ENCODE measurements around the gene OR6X1. TPM values are rescaled to one million over a fixed set of nuclear protein-coding genes. Genes with fewer than 3 reads are reported as not detected.

OR6X1 gene
- total RNA-seq, 1 experiment from 2014 or later = not detected

DNA sequence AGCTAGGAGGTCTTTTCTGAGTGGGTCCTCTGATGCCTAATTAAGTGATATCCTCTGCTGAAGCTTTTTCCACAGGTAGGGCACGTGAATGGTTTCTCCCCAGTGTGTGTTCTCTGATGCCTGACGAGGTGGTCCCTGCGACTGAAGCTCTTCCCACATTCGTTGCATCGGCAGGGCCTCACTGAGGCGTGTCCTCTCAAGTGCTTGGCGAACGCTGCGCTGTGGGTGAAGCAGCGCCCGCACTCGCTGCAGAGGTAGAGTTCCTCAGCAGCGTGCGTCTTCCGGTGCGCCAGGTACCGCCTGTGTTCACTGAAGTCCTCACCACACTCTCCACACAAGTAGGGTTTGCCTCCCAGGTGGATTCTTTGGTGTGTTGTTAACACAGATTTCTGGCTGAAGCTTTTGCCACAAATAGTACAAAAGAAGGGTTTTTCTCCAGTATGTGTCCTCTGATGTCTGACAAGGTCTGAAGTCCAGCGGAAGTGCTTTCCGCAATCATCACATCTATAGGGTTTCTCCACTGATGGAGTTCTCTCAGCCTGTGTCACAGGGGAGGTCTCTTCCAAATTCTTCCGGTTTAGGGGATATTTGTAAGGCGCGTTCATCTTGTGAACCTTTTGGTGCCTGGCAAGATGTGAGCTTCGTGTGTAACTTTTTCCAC is 28.2 kb downstream of the OR6X1 start:
- Histone ChIP-seq H3K27me3 (ENCODE audit: control insufficient read depth, insufficient read depth, low read length) (no peaks in the 10 kb centered on the region), H3K9me3 (ENCODE audit: control insufficient read depth, insufficient read depth, low read depth, low read length) (peaks cover 37% of the 10 kb centered on the region), H3K36me3 (ENCODE audit: control insufficient read depth, insufficient read depth, low read length) (peaks cover 31% of the 10 kb centered on the region), H3K4me3 (ENCODE audit: low read depth in 2 of 2, low read length in 2 of 2) (no peak overlapping the region), H3K27ac (ENCODE audit: low read length) (no peak overlapping the region), H3K4me1 (ENCODE audit: control insufficient read depth, insufficient read depth, low read length) (no peaks in the 10 kb centered on the region)
- no peak for ATAC-seq
- in situ Hi-C loops (cut with HindIII; ENCODE audit: low pct_unique_long_range_greater_than_20kb, low sequenced_read_pairs) (no loop called here), intact Hi-C loops (cut with micrococcal nuclease; ENCODE audit: unreplicated experiment) (no loop called here)
- TF ChIP-seq SIN3A (IDR thresholded peaks at IDR 0.05; ENCODE audit: borderline replicate concordance, insufficient read depth, low read depth, low read length) (no peak), POLR2AphosphoS5 (IDR thresholded peaks at IDR 0.05; ENCODE audit: low read depth, low read length) (no peak), TCF7L2 (IDR thresholded peaks at IDR 0.05; ENCODE audit: low read depth, low read length) (no peak)
- TF ChIP-seq, protein P1, sequence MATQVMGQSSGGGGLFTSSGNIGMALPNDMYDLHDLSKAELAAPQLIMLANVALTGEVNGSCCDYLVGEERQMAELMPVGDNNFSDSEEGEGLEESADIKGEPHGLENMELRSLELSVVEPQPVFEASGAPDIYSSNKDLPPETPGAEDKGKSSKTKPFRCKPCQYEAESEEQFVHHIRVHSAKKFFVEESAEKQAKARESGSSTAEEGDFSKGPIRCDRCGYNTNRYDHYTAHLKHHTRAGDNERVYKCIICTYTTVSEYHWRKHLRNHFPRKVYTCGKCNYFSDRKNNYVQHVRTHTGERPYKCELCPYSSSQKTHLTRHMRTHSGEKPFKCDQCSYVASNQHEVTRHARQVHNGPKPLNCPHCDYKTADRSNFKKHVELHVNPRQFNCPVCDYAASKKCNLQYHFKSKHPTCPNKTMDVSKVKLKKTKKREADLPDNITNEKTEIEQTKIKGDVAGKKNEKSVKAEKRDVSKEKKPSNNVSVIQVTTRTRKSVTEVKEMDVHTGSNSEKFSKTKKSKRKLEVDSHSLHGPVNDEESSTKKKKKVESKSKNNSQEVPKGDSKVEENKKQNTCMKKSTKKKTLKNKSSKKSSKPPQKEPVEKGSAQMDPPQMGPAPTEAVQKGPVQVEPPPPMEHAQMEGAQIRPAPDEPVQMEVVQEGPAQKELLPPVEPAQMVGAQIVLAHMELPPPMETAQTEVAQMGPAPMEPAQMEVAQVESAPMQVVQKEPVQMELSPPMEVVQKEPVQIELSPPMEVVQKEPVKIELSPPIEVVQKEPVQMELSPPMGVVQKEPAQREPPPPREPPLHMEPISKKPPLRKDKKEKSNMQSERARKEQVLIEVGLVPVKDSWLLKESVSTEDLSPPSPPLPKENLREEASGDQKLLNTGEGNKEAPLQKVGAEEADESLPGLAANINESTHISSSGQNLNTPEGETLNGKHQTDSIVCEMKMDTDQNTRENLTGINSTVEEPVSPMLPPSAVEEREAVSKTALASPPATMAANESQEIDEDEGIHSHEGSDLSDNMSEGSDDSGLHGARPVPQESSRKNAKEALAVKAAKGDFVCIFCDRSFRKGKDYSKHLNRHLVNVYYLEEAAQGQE (IDR thresholded peaks at IDR 0.05; ENCODE audit: insufficient read depth in 1 of 2, low read depth in 2 of 2, low read length in 1 of 2) = no peak
- TF ChIP-seq, protein P2, sequence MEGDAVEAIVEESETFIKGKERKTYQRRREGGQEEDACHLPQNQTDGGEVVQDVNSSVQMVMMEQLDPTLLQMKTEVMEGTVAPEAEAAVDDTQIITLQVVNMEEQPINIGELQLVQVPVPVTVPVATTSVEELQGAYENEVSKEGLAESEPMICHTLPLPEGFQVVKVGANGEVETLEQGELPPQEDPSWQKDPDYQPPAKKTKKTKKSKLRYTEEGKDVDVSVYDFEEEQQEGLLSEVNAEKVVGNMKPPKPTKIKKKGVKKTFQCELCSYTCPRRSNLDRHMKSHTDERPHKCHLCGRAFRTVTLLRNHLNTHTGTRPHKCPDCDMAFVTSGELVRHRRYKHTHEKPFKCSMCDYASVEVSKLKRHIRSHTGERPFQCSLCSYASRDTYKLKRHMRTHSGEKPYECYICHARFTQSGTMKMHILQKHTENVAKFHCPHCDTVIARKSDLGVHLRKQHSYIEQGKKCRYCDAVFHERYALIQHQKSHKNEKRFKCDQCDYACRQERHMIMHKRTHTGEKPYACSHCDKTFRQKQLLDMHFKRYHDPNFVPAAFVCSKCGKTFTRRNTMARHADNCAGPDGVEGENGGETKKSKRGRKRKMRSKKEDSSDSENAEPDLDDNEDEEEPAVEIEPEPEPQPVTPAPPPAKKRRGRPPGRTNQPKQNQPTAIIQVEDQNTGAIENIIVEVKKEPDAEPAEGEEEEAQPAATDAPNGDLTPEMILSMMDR (IDR thresholded peaks at IDR 0.05) = no peak
- ChIA-PET CTCF (no interaction called here), POLR2A (no interaction called here)
- BruUV-seq (replicated peaks) = TSS peak; percentile 7
- no peak for DNase-seq (ENCODE audit: low read depth, low spot score)

DNA sequence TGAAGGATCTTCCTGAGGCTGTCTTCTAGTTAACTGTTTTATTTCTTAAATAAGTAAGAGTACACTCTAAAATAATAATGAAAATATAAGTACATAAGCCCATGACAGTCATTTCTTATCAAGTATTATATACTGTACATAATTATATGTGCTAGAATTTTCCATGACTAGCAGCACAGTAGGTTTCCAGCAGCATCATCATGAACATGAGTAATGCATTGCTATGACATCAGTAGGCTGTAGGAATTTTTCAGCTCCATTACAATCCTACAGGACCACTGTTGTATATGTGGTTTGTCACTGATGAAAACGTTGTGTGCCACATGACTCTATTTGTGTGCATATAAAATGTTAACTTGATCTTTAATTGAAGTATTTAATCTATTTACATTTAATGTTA is 34.9 kb downstream of the OR6X1 start:
- Histone ChIP-seq H3K36me3 (ENCODE audit: control insufficient read depth, insufficient read depth, low read length) (no peaks in the 10 kb centered on the region), H3K27me3 (ENCODE audit: control insufficient read depth, insufficient read depth, low read length) (peaks cover 10% of the 10 kb centered on the region), H3K9me3 (ENCODE audit: control insufficient read depth, insufficient read depth, low read depth, low read length) (no peaks in the 10 kb centered on the region), H3K4me3 (ENCODE audit: low read depth in 2 of 2, low read length in 2 of 2) (no peak overlapping the region), H3K4me1 (ENCODE audit: control insufficient read depth, insufficient read depth, low read length) (no peaks in the 10 kb centered on the region), H3K27ac (ENCODE audit: low read length) (no peak overlapping the region)
- in situ Hi-C loops (cut with HindIII; ENCODE audit: low pct_unique_long_range_greater_than_20kb, low sequenced_read_pairs) = no loop called here
- intact Hi-C loops (cut with micrococcal nuclease; ENCODE audit: unreplicated experiment) = no loop called here
- TF ChIP-seq, protein P1 (IDR thresholded peaks at IDR 0.05; ENCODE audit: insufficient read depth in 1 of 2, low read depth in 2 of 2, low read length in 1 of 2) = no peak
- TF ChIP-seq POLR2AphosphoS5 (IDR thresholded peaks at IDR 0.05; ENCODE audit: low read depth, low read length) (no peak), TCF7L2 (IDR thresholded peaks at IDR 0.05; ENCODE audit: low read depth, low read length) (no peak), SIN3A (IDR thresholded peaks at IDR 0.05; ENCODE audit: borderline replicate concordance, insufficient read depth, low read depth, low read length) (no peak)
- TF ChIP-seq, protein P2 (IDR thresholded peaks at IDR 0.05) = no peak
- ATAC-seq (no peak), DNase-seq (ENCODE audit: low read depth, low spot score) (no peak)
- ChIA-PET POLR2A (interaction anchor here (0.6 kb wide), 1 partner anchor 8 kb away, joined by 3 read pairs; no protein-coding TSS in a partner anchor), CTCF (no interaction called here)
- no TSS peak for BruUV-seq (replicated peaks)

Measured in Panc1 (cell line).